KBM-7 (cell line): ENCODE results near the gene ABCG1.

Experiments used
- DNase-seq: peaks from one replicate; pipeline ENCODE4 v3.0.0-alpha.2; 2015
- in situ Hi-C: fragments of 300-500 bp; cut with MboI; formaldehyde crosslinking; loops from 2 replicates; pipeline ENCODE4 v1.14.3; 2020; ENCODE audit warnings: low sequenced_read_pairs, low pct_unique_long_range_greater_than_20kb, mixed read lengths

Gene ABCG1

DNA sequence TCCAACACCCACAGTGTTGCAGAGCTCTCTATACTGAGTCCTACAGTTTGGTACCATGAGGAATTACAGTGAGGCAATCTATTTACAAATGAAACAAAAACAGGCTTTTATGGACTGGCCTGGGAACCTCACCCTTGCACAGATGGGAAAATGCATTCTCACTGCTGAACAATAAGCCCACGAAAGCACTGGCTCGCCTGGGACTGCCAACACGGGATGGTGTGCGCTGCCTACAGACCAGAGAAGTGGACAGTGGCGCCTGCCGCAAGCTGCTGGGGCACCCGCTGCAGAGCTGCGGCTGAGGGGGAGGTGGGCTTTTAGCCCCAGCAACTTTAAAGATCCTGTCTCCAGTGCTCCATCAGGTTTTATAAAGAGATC lies 28.5 kb upstream of the ABCG1 start:
- no peak for DNase-seq
- in situ Hi-C loops = no loop called here

DNA sequence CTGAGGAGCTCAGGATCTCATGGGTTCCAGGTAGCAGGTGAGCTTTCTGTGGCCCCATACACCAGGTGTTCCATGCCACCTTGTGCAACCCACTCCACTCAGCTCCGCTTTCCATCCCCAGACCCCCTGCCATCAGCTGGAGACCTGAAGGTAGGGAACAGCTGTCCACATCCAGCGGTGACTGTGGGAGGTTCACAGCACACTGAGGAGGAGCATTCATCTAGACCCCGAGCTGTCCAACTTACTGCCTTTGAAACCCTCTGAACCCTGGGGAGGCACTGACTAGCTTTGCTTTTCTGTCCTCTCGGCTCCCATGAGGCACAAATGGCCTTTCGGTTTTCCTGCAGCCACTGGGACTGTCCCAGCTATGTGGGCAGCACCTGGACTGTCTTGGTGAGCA lies 27.9 kb upstream of the ABCG1 start:
- no peak for DNase-seq
- in situ Hi-C loops = no loop called here

DNA sequence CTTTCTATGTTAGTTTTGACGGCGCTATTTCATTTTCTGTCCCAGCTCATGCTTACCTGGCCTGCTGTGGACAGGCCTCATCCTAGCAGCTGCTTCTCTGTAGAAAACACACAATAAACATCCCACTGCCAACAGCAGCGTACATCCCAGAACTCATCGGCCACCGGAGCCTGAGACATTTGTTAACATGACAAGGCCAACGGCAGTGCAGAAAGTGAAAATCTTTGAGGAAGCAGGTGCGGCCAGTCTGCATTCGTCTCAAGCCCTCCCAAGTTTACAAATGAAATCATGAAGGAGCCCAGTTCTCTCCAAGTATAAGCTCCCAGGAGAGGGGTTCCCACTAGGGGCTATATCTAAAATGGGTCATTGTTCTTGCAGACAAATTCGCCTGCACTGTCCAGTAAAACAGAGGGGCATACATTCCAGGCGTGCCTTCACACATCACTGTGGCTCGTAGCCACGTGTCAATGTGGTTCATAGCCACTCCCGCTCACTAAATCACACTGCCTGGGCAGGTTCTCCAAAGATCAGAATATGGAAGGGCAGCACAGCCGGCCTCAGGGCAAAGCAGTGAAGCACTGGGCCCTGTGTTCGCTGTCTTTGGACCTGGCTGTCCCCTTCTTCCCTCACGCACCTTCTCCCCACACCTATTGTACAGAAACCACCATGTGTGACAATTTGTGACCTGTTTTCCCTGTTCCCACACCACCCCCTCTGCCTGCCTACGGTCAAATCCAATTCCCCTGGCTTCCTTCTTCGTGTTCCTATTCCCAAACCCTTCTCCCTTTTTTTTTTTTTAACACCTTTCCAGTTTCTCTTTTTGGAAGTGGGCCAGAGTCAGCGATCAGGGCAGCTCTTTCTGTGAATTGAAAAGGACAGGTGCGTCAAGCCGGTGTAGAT lies 27.0 kb upstream of the ABCG1 start:
- in situ Hi-C loops = no loop called here
- no peak for DNase-seq

DNA sequence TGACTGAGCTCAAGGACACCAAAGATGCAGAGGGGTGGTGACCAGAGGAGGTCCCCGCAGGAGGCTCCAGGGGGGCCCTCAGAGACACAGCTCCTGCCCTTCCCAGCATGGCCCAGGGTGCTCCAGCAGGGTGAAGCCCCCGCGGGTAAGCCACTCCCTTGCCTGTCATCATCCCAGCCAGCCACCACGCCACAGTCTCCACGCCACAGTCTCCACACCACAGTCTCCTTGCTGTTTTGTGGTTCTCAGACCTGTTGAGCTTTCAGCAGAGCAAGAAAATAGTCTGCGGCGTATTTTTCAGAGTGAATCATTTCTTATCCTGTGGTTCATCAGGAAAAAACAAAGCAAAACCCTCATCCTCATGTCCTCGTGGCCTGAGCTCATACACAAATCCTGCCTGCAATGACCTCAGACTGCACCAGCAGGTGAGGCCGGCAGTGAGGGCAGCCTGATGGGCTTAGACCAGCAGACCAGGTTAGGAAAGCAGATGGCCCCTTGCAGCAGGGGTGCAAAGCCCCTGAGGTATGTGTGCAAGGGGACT lies 25.7 kb upstream of the ABCG1 start:
- no peak for DNase-seq
- in situ Hi-C loops = no loop called here

DNA sequence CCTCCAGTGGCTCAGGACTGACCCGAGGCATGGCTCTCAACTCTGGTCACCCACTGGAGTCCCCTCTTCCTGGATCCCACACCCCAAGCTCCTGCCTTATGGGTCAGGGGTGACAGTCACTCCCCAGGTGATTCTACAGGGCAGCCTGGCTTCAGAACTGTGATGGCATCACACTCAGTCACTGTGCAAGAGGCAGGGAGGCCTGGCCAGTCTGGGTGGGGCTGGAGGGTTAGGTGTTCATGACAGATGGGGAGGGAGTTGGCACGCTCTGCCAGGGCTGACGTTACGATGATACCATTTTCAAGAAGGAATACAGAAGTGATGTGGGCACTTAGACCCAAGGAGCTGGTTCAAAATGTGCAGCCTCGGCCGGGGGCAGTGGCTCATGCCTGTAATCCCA lies 25.2 kb upstream of the ABCG1 start:
- no peak for DNase-seq
- in situ Hi-C loops = no loop called here

DNA sequence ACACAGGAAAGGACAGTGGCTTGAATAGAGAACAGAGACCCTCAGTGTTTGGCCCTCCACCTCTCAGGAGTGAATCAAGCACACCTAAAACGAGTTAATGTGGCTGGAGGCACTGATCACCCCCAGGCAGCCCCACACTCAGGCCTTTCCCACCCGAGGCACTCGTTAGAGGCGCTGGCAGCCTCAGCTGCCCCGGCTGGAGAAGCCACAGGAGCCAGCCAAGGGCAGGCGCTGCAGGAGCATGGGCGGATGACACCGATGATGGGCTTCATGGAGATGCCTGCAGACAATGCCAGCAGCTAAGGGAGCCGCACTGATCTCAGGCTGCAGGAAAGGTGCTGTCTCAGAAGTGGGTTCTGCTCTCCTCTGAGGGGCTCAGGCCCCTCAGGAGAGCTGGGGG lies 24.1 kb upstream of the ABCG1 start:
- in situ Hi-C loops = no loop called here
- DNase-seq = no peak

DNA sequence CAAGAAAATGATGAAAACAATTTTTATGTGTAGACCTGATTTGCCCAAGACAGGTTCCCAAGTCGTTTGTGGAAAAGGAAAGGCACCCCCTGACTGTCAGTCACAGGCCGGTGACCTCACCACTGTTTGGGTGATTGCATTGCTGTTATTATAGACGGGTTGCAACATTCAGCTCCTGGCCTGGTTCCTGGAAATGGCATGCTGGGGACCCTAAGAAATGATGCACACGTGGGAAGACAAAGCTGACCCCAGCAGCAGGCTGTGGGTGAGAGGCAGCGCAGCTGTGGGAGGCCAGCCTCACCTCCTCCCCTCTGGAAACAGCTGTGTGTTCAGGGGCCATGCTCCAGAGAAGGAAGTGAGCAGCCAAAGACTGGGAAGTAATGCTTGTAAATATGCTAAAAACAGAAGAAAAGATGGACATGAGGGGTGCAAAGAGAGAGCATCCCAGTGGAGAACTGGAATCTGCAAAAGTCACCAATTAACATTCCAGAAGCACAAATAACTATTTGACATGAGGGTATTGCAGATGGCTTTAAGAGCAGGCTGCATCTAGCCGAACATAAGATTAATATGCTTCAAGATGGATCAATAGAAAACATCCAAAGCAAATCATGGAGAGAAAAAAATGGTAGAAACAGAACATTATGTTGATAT lies 23.4 kb upstream of the ABCG1 start:
- in situ Hi-C loops = no loop called here
- peak; percentile 63 for DNase-seq

DNA sequence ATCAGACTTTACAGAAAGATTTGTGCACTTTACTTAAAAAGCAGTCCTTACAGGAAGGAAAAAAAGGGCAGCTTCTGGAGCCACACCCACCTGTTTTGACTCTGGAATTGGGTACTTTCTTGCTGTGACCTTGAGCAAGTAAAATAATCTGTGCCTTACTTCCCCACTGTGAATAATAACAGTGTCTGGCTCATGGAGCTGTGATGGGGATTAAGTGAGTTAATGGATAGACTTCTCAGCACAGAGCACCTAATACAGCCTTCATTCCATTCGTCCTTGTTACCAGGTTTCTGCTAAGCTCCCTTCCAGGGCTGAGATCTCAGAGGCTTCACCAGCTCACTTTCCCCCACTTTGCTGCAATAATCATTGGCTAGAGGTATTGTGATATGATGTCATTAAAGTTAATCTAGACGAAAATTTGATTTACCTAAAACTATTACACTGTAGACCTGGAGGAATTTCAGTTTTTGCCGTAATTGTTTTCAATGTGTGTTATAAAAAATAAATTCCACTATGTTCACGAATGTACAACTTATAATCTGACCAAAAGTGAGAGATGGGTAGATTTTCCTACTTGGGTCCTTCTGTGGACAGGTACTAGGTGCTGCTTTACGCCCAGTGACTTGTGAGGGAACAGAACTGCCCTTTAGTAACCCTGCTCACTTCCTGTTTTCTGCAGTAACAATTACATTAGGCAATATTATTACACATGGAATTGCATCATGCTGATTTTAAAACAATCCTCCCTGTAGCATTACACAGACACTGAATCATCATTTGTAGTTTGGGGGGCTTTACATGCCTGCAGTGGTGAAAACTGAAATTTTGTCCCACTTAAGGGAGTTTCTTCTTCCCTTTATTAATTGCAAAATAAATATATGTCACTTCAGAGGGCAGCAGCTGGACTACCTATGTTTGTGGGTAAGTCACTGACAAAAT lies 19.7 kb upstream of the ABCG1 start:
- in situ Hi-C loops = no loop called here
- peak; percentile 73 for DNase-seq

DNA sequence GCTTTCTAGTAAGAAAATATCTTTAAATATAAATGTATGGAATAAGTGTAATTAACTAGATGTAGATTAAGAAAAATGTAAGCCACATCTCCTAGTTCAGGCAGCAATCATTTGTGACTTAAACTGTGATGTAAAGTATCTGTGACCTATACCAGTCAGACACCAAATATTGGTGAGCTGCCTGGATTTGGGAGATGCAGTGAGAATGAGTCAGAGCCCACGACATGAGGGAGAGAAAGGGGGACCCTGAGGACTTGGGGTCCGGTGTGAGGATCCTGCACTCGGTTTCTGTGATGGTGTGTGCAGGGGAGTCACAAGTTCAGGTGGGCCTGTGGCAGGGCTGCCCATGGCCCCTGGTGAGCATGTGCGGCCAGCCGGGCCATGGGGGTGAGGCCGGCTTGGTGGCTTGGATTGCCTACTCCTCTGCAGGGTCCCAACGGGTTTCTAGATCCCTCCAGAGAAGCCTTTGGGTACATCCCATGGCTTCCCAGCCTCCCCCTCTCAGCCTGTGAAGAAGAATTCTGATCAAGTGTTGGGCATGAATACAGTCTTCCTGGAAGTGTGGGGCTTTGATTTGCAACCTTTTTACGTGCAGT lies 19.0 kb upstream of the ABCG1 start:
- no peak for DNase-seq
- in situ Hi-C loops = no loop called here

DNA sequence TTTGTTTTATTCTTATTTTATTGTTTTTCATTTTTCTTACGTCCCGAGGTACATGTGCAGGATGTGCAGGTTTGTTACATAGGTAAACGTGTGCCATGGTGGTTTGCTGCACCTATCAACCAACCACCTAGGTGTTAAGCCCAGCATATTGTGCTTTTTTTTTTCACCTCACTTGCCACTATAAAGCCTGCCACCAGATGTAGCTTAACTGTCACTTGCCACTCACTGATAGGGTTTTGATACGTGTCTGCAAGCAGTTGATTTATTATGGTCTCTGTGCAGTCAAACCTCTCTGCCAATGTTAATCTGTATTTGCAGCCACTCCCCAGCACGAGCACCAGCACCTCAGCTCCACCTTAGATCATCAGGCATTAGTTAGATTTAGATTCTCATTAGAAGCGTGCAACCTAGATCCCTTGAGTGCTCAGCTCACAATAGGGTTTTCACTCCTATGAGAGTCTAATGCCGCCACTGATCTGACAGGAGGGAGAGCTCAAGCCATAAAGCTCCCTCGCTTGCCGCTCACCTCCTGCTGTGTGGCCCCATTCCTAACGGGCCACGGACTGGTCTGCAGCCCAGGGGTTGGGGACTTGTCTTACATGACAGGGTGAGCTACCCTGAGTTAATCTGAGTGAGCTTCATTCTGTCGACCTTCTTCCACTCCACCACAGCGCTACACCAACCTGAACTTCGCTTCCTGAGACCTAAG lies 17.9 kb upstream of the ABCG1 start:
- no peak for DNase-seq
- in situ Hi-C loops = no loop called here

DNA sequence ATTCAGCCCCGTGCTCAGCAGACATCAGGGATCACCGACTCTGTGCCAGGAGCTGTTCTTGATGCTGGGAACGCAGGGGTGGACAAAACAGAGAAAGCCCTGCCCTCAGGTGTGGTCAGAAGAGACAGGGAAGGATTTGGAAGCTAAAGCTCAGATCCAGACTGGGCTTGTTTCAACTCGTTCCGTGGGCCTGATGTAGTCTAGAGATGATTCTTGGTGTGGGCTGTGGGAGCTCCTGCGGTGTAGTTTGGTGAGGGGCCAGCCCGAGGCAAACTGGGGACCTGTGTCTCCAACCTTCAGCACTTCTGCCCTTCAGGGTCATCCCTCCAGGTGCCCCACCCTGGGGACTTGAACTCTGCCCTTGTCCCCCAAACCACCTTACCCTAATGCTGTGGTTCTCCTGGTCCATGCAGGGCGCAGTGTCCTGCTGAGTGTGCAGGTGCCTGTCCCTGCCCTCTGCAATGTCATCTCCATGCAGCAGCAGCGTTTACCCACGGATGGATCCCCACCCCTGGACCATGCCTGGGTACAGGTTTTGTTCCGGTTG lies 17.3 kb upstream of the ABCG1 start:
- in situ Hi-C loops = no loop called here
- no peak for DNase-seq

DNA sequence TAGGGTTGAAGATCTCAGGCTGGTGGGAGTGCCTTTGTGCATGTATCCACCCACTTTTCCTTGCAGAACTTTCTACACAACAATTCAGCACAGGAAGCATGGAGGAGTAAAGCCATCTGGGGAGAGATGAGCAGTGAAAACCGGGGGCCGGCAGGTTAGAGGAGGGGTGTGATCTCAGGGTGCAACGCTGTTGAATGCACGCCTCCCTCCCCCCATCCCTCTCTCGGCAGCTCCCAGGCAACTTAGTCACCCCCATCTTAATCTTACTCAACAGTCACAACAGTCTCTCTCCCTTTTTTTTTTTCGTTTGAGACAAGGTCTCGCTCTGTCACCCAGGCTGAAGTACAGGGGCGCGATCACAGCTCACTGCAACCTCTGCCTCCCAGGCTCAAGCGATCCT lies 16.6 kb upstream of the ABCG1 start:
- DNase-seq = no peak
- in situ Hi-C loops = no loop called here

DNA sequence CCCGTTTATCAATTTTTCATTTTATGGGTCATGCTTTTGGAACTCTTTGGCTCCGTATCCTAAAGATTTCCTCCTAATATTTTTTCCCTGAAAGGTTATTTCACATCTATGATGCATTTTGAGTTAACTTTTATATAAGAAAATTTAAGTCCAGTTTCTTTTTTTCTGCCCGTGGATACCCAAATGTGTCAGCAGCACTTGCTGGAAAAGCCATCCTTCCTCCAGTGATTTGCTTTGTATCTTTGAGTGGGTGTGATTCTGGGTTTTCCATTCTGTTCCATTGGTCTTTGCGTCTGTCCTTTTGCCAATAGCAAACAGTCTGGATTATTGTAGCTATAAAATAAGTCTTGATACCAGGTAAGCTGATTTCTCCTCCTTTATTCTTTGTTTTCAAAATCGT lies 15.6 kb upstream of the ABCG1 start:
- in situ Hi-C loops = no loop called here
- DNase-seq = no peak

DNA sequence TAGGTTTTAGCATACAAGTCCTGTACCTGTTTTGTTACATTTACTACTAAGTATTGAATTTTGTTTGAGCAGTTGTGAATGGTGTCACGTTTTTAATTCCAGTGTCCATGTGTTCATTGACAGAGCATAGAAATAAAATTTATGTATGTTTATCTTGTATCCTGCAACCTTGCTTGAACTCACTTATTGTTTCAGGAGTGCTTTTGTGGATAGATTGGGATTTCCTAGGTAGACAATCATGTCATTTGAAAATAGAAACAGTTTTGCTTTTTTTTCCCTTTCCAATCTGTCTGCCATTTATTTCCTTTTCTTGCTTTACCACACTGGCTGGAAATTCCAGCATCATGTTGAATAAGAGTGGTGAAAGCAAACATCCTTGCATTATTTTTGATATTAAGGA lies 15.0 kb upstream of the ABCG1 start:
- DNase-seq = no peak
- in situ Hi-C loops = no loop called here

DNA sequence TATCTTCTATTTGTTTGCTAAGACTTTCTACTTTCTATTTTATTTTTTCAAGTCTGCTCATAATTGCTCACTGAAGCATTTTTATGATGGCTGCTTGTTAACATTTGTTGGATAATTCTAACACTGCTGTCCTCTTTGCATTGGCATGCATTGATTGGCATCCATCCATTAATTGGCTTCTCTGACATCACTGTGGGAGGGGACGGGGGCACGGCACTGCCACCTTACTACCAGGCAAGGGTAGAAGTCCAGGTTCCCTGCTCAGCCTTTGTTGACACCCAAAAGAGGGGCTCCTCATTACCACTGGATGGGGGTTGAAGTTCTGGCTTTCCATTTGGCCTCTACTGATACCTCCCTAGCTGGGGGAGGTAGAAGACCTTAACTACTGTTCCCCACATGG lies 11.5 kb upstream of the ABCG1 start:
- in situ Hi-C loops = no loop called here
- DNase-seq = no peak

DNA sequence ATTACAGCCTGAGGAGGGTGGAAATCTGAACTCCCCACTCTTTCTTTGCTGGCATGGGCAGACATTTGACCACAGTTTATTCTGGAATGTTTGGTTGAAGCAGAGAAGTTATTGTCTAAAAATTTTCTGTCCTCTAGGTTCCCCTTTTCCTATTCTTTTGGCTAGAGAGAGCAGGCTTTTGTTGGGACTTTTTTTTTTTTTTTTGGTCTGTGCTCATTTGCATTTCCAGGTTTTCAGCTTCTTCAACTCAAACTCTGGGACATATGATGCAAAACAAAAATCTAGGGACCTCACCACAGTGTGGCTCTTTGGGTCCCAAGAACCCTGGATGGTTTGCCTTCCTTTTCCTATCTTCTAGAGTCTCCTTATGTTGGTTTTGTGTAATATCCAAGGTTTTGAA lies 10.9 kb upstream of the ABCG1 start:
- in situ Hi-C loops = no loop called here

DNA sequence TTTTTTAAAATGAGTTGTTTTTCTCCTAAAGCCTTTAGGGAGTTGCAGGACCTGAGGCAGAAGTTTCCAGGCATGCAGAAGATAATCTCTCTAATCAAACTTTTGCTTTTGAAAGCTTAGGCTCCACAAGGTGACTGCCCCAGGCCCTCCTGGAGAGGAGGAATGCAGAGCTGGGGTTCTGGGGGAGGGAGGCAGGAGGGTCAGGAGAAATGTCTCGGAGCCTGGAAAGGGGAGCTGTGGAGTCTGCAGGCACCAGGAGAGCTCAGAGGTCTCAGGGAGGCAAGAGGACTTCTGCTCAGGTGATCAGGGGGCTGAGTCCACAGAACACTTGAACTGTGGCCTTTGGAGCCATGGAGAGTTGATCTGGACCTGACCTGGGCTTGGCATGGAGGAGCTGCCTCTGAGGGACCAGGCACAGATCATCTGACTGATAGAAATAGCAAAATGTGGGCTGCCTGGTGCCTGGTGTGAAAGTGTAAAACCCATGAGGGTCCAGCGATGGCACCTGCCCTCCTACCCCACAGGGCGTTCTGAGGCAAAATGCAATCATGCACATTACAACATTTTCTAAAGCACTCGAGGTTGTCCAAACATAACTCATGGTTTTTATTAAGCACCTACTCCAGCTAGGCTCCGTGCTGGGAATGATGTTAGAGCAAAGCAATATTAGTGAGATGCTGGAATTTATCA lies 10.0 kb upstream of the ABCG1 start:
- in situ Hi-C loops = no loop called here
- DNase-seq = no peak

More for the DNA sequence above, 10.9 kb upstream of the ABCG1 start:
- no peak for DNase-seq
